Ovary (tissue), 3 donors: ENCODE results near the gene STK36.

ENCODE experiments used
- POLR2A ChIP-seq: fragments of 450-650 bp; IDR thresholded peaks from one replicate; pipeline ENCODE4 v1.6.1; 2017; ENCODE audit warnings: antibody characterized with exemption, mild to moderate bottlenecking, moderate library complexity
- TF ChIP-seq, protein P1 (sequence below), 3 donors: fragments of 450-650 bp in 2 of 3; fragments of 200-600 bp in 1 of 3; IDR thresholded peaks; one replicate each; pipeline versions ENCODE4 v1.5.1 to v1.8.0; 2016 to 2022; ENCODE audit warnings: antibody characterized with exemption in 3 of 3, mild to moderate bottlenecking in 1 of 3
- donor health status: DM: no; HTN: no; CAD: no.

DNA sequence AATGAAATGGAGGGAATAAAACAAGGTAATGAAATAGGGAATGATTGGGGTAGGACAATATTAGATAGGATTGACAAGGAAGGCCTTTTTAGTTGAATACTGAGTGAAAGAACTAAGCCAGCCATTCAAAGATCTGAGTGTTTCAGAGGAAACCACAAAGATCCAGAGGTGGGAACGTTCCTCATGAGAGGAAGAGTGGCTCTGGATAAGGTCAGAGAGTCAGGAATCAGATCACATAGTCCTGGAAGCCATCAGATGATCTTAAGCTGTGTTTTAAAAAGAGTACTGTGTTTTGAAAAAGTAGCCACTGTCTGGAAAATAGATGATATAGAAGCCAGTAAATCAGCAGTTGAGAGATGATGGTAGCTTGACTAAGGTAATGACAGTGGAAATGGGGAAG is 50.5 kb downstream of the STK36 start:
- TF ChIP-seq, protein P1, sequence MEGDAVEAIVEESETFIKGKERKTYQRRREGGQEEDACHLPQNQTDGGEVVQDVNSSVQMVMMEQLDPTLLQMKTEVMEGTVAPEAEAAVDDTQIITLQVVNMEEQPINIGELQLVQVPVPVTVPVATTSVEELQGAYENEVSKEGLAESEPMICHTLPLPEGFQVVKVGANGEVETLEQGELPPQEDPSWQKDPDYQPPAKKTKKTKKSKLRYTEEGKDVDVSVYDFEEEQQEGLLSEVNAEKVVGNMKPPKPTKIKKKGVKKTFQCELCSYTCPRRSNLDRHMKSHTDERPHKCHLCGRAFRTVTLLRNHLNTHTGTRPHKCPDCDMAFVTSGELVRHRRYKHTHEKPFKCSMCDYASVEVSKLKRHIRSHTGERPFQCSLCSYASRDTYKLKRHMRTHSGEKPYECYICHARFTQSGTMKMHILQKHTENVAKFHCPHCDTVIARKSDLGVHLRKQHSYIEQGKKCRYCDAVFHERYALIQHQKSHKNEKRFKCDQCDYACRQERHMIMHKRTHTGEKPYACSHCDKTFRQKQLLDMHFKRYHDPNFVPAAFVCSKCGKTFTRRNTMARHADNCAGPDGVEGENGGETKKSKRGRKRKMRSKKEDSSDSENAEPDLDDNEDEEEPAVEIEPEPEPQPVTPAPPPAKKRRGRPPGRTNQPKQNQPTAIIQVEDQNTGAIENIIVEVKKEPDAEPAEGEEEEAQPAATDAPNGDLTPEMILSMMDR (IDR thresholded peaks at IDR 0.05) = no peak
- TF ChIP-seq POLR2A = no peak
